Measurements from ENCODE around the gene NAGPA. TPM values are rescaled to one million over a fixed set of nuclear protein-coding genes. Genes with fewer than 3 reads are reported as not detected.

Gene NAGPA
- total and polyA plus RNA-seq, 2 of the 13 experiments (the other 11 are each of a cell fraction or from before 2014, with no cell fraction given) = 27.1 to 60.3 TPM

- no peak for TF ChIP-seq HOXA9 (CRISPR knock-in tag; IDR thresholded peaks at IDR 0.05; ENCODE audit: borderline replicate concordance)
- no peak for TF ChIP-seq ZNF879 (CRISPR knock-in tag; IDR thresholded peaks at IDR 0.05)
- no peak; the same call in 1 of the 2 replicates for TF ChIP-seq ZNF530 (CRISPR knock-in tag; IDR thresholded peaks at IDR 0.05; ENCODE audit: low read depth)
- peak; percentile 65; the same call in 1 of the 2 replicates for TF ChIP-seq KDM6A (CRISPR knock-in tag; IDR thresholded peaks at IDR 0.05; ENCODE audit: low read depth)
- no peak for TF ChIP-seq CTCF (CRISPR knock-in tag; IDR thresholded peaks at IDR 0.05)
- no peak for TF ChIP-seq ZEB1 (IDR thresholded peaks at IDR 0.05; ENCODE audit: insufficient replicate concordance, low read depth)
- no peak for TF ChIP-seq KMT2B (CRISPR knock-in tag; IDR thresholded peaks at IDR 0.05)
- TF ChIP-seq MTF2 (CRISPR knock-in tag; IDR thresholded peaks at IDR 0.05; ENCODE audit: borderline replicate concordance) = no peak
- no peak for TF ChIP-seq ZBTB39 (CRISPR knock-in tag; IDR thresholded peaks at IDR 0.05)
- TF ChIP-seq ZNF616 (CRISPR knock-in tag; IDR thresholded peaks at IDR 0.05; ENCODE audit: low read depth) = no peak
- peak; percentile 81 for TF ChIP-seq DNMT3B (CRISPR knock-in tag; conservative IDR thresholded peaks at IDR 0.05)
- TF ChIP-seq ZBTB46 (CRISPR knock-in tag; IDR thresholded peaks at IDR 0.05; ENCODE audit: borderline replicate concordance) = no peak
- no peak for TF ChIP-seq MED13 (CRISPR knock-in tag; IDR thresholded peaks at IDR 0.05)
- TF ChIP-seq DRAP1 (CRISPR knock-in tag; IDR thresholded peaks at IDR 0.05) = no peak
- TF ChIP-seq NFKBIZ (CRISPR knock-in tag; IDR thresholded peaks at IDR 0.05) = no peak; the same call in 1 of the 2 replicates
- TF ChIP-seq MYPOP (CRISPR knock-in tag; IDR thresholded peaks at IDR 0.05) = no peak
- no peak for TF ChIP-seq ZNF772 (CRISPR knock-in tag; IDR thresholded peaks at IDR 0.05)
- TF ChIP-seq ZNF691 (CRISPR knock-in tag; IDR thresholded peaks at IDR 0.05; ENCODE audit: borderline replicate concordance, low read depth) = no peak
- no peak for TF ChIP-seq MAF1 (CRISPR knock-in tag; IDR thresholded peaks at IDR 0.05; ENCODE audit: borderline replicate concordance)
- no peak; the same call in 1 of the 2 replicates for TF ChIP-seq ADNP (CRISPR knock-in tag; IDR thresholded peaks at IDR 0.05)
- TF ChIP-seq EP300 (IDR thresholded peaks at IDR 0.05; ENCODE audit: low read depth in 2 of 2, low read length in 2 of 2) = peak in 1 of 2 experiments; percentile 49; a peak in 2 of 4 replicates
- TF ChIP-seq EP300 (CRISPR knock-in tag; IDR thresholded peaks at IDR 0.05; ENCODE audit: borderline replicate concordance) = no peak; the same call in 1 of the 2 replicates
Observed at GRCh38 chr16:5032748-5033167, 977 bp downstream of the NAGPA start (continued).

Measured in HepG2 (cell line).